HG02884 (cell line): ENCODE results near the gene PPP1R14B.

Experiments used
- ATAC-seq: cut with Tn5 transposase; IDR thresholded peaks from one replicate; pipeline ENCODE4 v1.9.1; 2021; ENCODE audit warnings: mild to moderate bottlenecking, moderate library complexity; ENCODE audit not compliant: unreplicated experiment

Gene PPP1R14B

GRCh38 chr11:64261556-64262080 lies 14.9 kb upstream of the PPP1R14B start:
- ATAC-seq, result no peak

- ATAC-seq, result no peak
Measured at GRCh38 chr11:64260147-64260708, 13.5 kb upstream of the PPP1R14B start.

- ATAC-seq, result no peak
Measured at GRCh38 chr11:64259533-64260067, 12.9 kb upstream of the PPP1R14B start.

GRCh38 chr11:64258946-64259532 lies 12.3 kb upstream of the PPP1R14B start:
- ATAC-seq, result no peak

- no peak for ATAC-seq
Measured at GRCh38 chr11:64258356-64258755, 11.6 kb upstream of the PPP1R14B start.

GRCh38 chr11:64256300-64256699 lies 9.6 kb upstream of the PPP1R14B start:
- no peak for ATAC-seq

- ATAC-seq, result no peak
Measured at GRCh38 chr11:64255135-64256128, 8.7 kb upstream of the PPP1R14B start.

GRCh38 chr11:64254326-64254725 lies 7.6 kb upstream of the PPP1R14B start:
- ATAC-seq, result no peak

GRCh38 chr11:64253481-64253880 lies 6.7 kb upstream of the PPP1R14B start:
- no peak for ATAC-seq

- no peak for ATAC-seq
Measured at GRCh38 chr11:64253043-64253442, 6.3 kb upstream of the PPP1R14B start.

- ATAC-seq, result no peak
Measured at GRCh38 chr11:64252003-64252872, 5.5 kb upstream of the PPP1R14B start.

- no peak for ATAC-seq
Measured at GRCh38 chr11:64251753-64252002, 4.9 kb upstream of the PPP1R14B start.

- no peak for ATAC-seq
Measured at GRCh38 chr11:64251016-64251752, 4.4 kb upstream of the PPP1R14B start, which contains the start of gene PLCB3. Gene PLCB3 (plus strand): TSS chr11:64251530. CDS start chr11:64251650, 120 bp downstream.

GRCh38 chr11:64250415-64251015 lies 3.8 kb upstream of the PPP1R14B start:
- no peak for ATAC-seq

- no peak for ATAC-seq
Measured at GRCh38 chr11:64249563-64250414, 3.0 kb upstream of the PPP1R14B start.

- no peak for ATAC-seq
Measured at GRCh38 chr11:64249038-64249437, 2.3 kb upstream of the PPP1R14B start.

GRCh38 chr11:64248578-64248977 lies 1.8 kb upstream of the PPP1R14B start:
- no peak for ATAC-seq

- ATAC-seq, result no peak
Measured at GRCh38 chr11:64247729-64248531, 1.2 kb upstream of the PPP1R14B start.
